Measurements from ENCODE around the gene CAPG.

CAPG gene

DNA sequence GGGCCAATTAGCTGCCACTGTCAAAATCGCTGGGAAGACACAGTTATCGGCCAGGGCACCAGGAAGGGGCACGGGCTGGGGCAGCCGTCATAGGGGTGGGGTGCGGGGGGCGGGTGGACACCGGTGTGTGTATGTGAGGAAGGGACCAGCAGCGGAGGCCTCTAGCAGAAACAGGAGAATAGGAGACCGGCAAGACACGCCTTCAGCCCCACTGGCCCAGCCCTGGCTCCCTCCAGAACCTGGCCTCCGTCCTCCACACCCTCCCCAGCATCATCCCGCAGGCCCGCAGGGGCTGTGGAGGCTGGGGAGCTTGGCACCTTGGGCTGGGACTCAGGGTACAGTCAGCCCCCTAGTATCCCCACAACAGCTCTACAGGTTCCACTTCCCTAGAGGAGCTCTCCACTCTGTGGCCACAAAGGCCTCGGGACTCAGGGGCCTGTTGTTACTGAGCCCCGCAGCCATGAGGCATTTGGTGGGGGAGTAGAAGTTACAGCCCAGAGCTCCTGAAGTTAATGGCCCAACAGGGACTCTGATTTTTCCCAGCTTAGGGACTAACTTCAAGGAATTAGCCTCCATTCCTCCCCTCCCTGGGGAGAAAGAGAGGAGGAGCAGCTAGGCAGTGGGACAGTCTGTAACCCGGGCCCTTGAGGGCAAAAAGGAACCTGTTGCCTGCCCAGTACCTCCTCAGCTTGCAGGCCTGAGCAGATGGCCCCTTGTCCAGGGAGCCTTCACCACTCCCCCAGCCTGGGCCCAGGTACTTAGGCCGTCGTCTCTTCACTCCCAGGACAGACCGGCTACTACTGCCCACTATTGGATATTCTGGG lies 28.2 kb upstream of the CAPG start:
- DNase-seq = no peak

DNA sequence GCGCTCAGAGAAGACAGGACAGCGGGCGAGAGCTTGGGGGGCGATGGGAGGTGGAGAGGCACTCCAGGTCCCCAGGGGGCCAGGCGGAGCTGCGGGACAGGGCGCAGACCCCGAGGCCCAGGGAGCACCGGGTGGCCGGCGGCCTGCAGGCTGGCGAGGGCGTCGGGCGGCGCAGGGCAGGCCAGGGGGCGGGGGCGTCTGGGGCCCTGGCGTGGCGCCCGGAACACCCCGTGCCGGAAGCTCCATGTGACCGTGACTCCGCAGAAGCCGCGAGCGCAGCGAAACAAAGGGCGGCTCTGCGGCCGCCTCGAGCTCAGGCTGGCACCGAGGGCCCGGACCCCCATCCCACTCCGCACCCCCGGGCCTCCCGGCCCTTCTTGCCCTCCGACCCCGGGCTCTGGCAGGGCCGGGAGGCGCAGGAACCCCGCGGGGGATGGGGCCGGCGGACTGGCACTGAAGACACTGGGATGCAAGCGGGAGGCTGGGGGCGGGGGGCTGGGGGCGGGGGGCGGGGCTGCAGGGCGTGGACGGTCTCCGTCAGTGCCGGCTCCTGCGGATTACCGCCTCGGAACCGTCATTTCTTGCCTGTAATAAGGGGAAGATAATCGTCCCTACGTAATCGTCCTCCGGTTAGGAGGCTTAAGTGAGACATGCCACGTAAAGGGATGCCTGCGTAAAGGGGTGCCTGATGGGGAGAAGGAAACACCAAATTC lies 27.5 kb upstream of the CAPG start:
- peak; percentile 73 for DNase-seq

DNA sequence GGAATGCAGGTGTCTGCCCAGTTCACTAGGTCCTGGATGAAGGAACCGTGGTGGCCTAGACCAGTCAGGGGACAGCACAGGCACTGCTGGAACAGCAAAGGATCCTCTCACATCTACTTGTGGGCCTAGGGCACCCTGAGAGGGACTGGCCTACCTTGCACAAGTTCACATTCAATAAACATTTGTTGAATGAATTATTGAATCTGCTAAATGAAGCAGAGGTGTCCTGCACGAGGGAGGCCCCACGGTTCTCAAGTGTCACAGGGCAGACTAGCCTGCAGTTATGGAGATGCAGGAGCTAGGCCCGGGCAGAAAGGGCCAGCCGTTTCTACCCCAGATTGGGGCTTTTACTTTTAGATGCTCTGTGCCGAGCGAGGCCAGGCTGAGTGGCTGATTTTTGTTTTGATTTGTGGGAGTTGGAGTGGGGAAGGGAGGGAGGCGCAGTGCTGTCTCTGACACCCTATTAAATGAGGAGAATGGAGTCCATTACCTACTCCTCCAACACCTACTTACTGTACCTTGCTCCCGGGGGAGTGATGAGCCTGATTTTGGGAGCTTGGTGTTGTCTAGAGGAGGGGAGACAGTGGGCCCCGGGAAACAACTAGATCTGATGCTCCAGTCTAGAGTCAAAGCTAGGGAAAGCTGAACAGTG lies 26.8 kb upstream of the CAPG start:
- no peak for DNase-seq

DNA sequence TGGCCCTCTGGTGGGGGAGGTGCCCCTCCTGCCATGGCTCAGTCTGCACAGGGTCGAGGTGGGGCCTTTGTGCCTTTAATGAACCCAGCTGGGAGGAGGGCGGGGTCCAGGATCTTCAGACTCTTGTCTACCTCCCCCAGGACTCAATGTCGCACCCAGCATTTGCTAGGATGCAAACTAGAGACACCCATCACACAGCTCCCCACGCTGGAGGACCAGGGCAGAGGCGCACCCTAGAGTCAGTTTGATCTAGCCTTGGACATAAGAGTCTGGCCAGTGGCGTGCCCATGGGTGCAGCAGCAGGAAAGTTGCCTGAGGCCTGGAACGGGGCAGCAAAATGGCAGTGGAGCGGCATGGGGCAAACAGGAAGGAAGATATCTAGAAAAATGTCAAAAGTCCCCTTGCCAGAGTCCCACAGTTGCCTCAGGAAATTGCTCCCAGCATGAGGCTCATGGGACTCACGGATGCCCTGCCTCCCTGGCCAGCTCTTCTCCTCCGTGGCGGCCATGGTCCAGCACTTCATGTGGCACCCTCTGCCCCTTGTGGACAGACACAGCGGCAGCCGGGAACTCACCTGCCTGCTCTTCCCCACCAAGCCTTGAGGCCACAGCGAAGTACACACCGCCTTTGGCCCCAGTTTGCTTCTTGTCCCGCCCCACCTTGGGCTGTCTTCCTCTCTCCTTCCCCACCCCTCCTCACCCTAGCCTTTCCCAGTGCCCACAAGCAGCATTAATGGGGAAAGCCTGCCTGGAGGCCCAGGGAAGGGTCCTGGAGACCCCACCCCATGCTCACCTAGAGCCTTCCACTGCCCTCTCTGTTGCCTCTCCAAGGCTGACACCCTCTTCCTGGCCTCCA lies 26.0 kb upstream of the CAPG start:
- no peak for DNase-seq

DNA sequence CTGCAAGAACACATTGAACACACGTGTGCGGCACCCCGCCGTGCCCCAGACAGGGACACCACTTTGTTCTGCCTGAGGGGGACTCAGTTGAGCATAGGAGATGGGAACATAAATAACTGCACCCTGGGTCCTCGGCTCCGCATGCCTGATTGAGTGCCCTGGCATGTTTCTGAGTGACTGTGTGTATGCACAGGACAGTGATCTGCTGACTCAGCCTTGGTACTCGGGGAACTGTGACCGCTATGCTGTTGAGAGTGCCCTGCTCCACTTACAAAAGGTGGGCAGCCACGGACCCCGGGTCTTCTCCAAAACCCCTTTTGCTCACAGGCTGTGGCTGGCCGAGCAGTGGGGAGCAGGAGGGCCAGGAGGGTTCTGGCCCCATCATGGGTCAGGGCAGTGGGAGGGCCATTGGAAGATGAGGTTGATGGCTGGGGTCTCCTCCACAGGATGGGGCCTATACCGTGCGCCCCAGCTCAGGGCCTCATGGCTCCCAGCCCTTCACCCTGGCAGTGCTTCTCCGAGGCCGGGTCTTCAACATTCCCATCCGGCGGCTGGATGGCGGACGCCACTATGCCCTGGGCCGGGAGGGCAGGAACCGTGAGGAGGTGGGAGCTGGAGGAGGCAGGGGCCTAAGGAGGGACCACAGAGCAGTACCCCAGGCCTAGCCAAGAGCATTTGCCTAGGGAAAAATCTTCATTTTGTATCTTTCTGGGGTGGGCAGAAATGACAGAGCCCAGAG lies 25.2 kb upstream of the CAPG start:
- no peak for DNase-seq

DNA sequence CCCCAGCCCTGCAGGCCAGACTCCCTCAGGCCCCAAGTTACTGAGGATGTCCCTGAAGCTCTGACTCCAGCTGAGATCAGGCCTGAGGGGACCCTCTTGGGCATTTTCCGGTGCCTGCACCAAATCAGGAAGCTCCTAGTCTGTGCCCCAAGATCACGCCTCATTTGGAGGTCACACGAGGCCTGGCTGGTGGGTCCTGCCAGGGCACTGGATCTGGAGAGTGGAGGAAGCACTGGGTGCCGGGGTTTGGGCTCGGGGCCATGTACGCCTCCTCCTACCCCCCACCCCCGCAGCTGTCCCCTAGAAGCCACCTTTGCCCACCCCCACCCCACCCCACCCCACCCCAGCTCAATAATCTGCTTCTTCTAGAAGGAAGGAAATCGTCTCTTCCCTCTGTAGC lies 24.5 kb upstream of the CAPG start:
- no peak for DNase-seq

DNA sequence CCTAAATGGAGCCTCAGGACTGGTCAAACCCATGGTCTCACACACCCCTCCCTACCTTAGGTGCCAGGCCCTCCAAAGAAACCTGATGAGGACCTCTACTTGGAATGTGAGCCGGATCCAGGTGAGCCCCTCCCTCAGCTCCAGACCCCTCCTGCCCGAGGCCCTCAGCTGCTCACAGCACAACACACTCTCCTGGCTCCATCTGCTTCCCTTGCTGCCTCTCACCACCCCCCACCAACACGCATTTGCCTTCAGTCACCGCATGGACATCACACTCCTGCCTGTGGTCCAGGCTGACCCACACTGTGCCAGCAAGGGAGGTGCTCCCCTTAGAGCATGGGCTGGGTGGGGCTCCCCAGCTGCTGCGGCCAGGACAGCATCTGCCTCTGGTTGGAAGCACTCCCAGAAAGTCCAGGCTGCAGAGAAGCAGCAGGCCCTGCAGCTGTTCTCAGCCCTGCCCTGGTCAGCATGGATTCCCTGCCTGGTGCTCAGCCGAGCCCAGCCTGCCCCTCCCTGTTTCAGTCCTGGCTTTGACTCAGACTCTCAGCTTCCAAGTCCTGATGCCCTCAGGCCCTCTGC lies 23.4 kb upstream of the CAPG start:
- no peak for DNase-seq

DNA sequence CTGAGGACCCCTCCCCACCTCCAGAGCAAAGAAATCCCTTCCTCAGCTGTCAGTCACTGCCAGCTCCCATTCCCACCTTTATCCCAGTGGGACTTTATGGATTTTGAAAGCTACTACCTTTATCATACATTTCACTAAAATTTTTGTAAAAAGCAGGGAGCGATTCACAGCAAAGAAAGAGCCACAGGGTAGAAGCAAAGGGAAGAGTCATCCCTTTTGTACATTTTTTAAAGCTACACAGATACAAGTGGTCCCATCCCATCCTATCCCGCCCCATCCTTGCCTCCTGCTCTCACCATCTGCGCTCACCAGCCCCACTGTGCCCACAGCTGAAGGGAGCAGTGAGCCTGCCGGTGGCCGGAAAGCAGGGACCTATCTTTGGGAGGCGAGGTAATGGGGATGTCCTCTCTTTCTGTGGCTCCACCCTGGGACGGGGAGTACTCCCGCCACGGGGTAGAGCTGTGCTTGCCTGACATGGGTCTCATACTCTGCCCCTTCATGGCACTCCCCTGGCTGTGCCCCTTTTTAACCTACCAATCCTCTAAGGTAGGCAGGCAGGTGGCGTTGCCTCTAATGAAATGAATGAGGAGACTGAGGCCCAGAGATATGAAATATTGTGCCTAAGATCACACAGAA lies 21.5 kb upstream of the CAPG start:
- no peak for DNase-seq

DNA sequence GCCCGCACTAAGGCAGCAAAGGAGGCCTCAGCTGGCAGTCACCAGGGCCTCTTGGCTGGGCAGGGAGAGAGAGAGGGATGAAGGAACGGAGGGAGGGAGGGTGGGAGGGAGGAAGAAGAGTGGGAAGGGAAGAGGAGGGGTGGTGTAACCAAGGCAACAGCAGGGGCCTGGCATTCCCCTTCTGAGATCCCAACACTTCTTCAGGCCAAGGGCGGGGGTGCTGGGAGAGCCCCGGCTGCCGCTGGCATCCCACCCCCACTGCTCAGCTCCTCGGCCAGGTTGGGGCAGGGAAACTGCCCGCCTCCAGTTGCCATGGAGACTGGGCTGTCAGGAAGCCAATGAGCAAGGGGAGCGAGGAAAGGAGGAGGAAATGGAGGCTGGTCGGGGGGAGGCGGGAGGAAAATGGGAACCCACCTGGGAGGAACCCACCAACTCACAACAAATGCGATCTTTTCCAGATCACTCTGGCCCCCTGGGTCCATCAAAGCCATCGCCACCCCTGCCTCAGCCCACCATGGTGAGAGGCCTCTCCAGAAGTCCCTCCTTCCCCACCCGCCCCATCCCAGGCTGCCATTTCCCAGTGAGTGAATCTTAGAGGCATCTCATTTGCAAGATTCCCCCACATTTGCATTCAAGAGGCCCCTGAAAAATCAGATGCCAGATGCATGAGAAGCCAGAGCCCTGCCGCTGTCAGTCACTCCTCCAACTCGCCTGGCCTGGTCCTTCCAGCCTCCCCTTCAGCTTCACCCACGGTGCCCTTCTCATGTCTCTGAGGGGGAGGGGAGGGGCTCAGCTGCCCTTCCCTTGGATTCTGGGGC lies 20.8 kb upstream of the CAPG start:
- no peak for DNase-seq

DNA sequence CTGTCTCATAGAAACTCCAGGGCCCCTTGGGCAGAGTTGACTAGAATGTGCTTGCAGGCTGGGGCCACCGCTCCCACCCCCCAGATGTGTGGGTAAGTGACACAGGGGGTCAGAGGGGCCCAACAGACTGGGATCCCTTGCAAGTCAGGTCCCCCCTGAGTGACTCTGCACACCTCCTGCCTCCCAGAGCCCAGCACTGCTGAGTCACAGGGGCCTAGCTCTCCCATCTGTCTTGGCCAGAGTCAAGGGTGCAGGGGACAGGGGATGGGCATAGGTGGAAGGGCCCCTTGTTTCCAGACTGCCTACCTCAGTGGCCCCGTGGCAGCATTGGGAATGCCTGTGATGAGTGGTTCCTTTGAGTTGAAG lies 19.7 kb upstream of the CAPG start:
- DNase-seq = no peak

DNA sequence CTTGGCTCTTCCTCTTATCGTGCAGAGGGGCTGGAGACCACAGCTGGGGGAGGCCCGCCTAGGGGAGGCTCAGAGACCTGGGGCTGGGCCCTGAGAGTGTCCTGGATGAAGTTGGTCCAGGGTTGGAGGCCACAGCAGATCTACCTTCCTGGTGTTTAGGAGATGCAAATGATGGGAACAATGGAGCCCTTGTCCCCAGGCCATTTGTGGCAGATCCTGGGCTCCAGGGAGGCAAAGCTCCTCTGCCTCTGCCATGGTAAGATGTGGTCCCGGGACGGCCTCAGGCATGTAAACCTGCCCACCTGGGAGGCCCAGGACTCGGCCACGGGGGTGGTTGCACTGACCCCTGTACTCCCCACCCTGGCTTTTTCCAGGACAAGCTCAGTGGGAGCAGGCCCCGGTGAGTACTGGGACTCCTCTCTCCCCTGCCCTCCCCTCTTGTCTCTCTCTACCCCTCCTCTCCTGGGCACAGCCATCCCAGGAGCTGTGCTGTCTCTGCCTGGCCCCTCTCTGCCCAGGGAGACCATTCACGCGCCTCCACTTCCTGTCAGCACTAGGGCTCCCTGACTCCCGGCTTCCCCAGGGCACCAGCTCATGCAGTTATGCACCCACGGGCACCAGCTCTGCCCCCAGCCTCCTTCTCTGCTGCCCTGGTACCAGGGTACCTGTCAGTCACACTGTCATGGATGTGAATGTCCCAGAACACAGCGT lies 19.2 kb upstream of the CAPG start:
- no peak for DNase-seq

DNA sequence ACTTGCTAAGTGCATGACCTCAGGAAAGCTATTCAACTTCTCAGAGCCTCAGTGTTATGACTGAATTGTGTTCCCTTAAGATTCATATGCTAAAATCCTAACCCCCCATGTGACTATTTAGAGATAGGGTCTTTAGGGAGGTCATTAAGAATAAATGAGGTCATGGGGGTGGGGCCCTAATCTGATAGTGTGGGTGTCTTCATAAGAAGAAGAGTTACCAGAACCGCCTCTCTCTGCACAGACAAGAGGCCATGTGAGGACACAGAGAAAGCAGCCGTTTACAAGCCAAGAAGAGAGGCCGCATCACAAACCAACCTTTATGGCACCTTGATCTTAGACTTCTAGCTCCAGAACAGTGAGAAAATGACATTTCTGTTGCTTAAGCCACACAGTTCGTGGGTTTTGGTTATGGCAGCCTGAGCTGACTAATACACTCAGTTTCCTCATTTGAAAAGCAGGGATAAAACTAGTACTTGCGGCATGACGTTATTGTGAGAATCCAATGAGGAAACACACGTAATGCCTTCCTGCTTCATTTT lies 18.2 kb upstream of the CAPG start:
- DNase-seq = no peak

DNA sequence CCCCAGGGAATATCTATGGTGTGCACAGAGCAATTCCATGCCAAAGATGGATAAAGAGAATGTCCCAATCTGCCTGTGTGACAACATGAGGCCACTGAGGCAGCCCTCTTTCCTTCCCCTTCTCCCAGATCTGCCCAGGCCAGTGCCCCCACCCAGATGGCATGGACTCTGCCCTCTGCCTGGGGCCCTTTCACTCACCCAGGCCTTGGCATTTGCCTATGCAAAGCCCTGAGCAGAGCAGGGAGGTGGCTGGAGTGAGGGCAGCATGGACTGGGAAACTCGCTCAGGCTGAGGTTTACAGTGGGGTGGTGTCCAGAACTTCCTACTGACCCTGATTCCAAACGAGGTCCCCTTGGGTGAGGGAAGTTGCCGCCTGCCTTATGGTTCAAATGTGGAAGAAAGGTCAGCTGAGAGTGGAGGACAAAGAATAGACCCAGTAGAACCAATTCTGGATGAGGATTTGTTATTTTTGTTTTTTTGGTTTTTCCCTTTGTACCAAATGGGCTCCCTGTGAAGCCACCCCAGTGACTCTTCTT lies 17.2 kb upstream of the CAPG start:
- no peak for DNase-seq

DNA sequence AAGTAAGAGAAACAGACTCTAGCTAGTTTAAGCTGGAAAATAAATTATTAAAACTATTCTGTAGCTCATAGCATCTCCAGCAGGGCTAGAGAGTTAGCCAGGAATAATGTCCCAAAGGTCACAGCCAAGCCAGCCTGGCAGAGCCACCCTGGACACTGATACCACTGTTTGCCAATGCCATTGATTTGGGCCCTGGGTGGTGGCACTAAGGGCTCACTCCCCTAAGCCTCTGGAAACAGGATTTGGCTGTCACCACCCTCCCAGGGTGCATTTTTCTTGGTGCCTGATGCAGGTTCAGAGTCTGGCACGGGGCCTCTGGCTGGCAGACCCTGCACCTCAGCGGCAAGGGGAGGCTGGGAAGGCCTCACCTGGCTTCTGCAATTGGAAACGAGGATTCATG lies 15.4 kb upstream of the CAPG start:
- no peak for DNase-seq

DNA sequence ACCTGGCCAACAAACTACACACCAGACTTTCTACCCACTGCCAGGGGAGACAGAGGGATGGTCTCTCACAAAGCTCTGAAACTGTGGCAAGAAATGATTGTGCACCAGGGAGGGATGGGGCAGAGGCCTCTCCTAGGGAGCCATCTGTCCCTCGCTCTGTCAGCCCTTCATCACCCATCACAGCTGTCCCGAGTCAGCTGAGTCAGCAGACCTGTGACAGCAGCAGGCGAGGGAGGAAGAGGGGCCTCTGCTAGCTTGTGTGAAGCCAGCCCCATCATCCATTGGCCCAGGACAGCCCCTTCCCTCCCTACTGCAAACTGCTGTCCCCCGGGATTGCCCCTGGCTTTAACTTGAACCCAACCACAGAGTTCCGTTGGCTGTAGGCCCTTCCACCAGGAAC lies 13.4 kb upstream of the CAPG start:
- no peak for DNase-seq

DNA sequence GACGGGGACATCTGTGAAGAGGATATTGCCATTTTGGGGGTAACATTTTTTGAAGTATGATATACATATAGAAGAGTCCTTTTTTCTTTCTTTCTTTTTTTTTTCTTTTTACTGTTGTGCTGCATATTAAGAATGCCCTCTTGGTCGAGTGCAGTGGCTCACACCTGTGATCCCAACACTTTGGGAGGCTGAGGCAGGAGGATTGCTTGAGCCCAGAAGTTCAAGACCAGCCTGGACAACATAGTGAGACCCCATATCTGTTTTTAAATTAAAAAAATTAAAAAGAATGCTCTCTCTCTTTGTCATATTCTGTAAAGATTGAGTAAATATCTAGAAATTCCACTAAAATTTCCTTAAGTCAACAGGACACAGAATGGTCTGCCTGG lies 11.9 kb upstream of the CAPG start:
- no peak for DNase-seq

DNA sequence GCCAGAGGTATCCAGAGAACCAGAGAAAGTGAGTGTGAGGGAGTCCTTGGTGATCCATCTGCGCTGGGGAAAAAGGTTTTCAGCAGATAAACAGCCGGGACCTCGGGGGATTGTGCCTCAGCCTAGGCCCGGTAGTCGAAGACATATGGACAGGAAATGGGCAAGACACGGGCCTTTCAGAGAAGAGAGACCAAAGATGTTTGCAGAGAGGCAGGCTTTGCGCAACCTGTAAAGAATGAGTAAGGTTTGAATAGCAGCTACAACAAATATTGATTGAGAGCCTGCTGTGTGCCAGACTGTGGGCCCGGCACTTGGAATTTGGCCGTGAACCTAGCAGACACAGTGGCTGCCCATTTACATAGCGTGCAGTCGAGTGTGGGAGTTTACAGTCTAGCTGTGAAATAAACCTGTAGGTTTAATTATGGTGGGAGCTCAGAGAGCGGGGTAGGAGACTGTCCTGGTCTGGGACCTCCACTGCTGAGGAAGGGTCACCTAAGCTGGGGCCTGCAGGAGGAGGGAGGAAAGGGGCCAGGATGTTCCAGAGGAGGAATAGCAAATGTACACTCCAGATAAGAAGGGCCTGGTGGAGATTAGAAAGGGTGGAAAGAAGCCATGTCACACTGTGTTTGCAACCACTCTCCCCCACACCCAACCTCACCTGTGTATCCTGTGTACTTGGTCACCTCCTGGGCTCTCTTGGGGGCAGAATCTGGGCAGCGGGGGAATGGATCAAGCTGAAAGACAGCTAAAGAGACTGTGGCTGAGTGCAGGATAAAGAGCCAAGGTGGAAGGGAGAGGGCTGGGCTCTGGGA lies 11.3 kb upstream of the CAPG start:
- peak; percentile 57 for DNase-seq

DNA sequence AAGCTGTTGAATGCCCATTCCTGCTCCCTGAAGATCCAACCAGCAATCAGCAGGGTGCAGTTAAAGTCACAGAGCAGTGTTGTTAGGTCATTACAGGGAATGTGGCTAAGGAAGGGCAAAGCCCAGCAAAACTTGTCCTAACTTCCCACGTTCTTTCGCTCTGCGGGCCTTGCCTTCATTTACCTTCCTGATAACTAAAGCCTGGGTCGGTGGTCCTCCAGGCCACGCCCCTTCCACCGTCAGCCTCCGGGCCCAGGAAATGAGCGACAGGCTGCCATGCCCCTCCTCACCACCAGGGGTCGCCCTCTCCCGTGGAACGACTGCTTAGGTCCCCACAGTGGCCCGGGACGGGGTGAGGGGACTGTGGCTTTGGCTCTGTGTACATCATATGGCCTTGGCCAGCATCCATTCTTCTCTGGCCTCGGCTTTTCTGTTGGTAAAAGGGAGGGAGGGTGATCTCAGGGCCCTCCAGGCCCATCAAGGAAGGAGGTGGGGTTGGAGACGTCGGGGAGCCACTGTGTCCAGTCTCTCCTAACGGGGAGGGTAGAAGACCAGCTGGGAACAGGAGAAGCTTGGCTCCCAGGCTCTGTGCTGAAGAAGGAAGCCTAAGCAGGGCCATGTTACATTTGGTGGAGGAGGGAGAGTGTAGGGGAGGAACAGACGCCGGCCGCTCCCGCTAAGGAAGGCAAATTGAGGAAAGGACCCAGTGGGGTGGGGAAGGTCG lies 10.5 kb upstream of the CAPG start:
- peak; percentile 67 for DNase-seq
